GM19395 (cell line): ENCODE results near the gene SLF2.

Experiments
- ATAC-seq: cut with Tn5 transposase; IDR thresholded peaks from one replicate; pipeline ENCODE4 v1.9.1; 2021; ENCODE audit warnings: mild to moderate bottlenecking, moderate library complexity; ENCODE audit not compliant: unreplicated experiment

SLF2 gene

GRCh38 chr10:100899171-100899570, 13.6 kb upstream of the SLF2 start:
- no peak for ATAC-seq

GRCh38 chr10:100901051-100901450, 11.7 kb upstream of the SLF2 start:
- ATAC-seq = no peak

- ATAC-seq = no peak
These were observed 10.1 kb upstream of the SLF2 start for GRCh38 chr10:100902622-100903021.

- no peak for ATAC-seq
These were observed 7.8 kb upstream of the SLF2 start for GRCh38 chr10:100904917-100905316.

GRCh38 chr10:100907175-100907574, 5.6 kb upstream of the SLF2 start:
- no peak for ATAC-seq

- ATAC-seq = no peak
These were observed 4.9 kb upstream of the SLF2 start for GRCh38 chr10:100907773-100908363.

GRCh38 chr10:100908378-100908777, 4.4 kb upstream of the SLF2 start:
- no peak for ATAC-seq

- no peak for ATAC-seq
These were observed 3.1 kb upstream of the SLF2 start for GRCh38 chr10:100909501-100910263.

- ATAC-seq = no peak
These were observed 1.3 kb upstream of the SLF2 start for GRCh38 chr10:100911472-100911871.

GRCh38 chr10:100912013-100912604, 654 bp upstream of the SLF2 start:
- ATAC-seq = peak; percentile 40

GRCh38 chr10:100913470-100913865, 705 bp downstream of the SLF2 start:
- no peak for ATAC-seq

- ATAC-seq = no peak
These were observed 4.3 kb downstream of the SLF2 start for GRCh38 chr10:100917071-100917470.

- no peak for ATAC-seq
These were observed 10.8 kb downstream of the SLF2 start for GRCh38 chr10:100923580-100923979.

GRCh38 chr10:100927266-100927665, 14.5 kb downstream of the SLF2 start:
- ATAC-seq = no peak

- ATAC-seq = no peak
These were observed 15.3 kb downstream of the SLF2 start for GRCh38 chr10:100928039-100928438.

- no peak for ATAC-seq
These were observed 17.6 kb downstream of the SLF2 start for GRCh38 chr10:100930368-100930767.

GRCh38 chr10:100934084-100934659, 21.4 kb downstream of the SLF2 start:
- no peak for ATAC-seq

- ATAC-seq = no peak
These were observed 27.1 kb downstream of the SLF2 start for GRCh38 chr10:100939763-100940344.

- ATAC-seq = no peak
These were observed 29.5 kb downstream of the SLF2 start for GRCh38 chr10:100942229-100942628.

- ATAC-seq = no peak
These were observed 30.7 kb downstream of the SLF2 start for GRCh38 chr10:100943508-100943907.

GRCh38 chr10:100945754-100946153, 33.0 kb downstream of the SLF2 start:
- no peak for ATAC-seq

GRCh38 chr10:100948916-100949315, 36.2 kb downstream of the SLF2 start:
- no peak for ATAC-seq
